ENCODE measurements around the gene VKORC1. TPM values are rescaled to one million over a fixed set of nuclear protein-coding genes. Genes with fewer than 3 reads are reported as not detected.

The VKORC1 gene
- total RNA-seq, 1 donor from 2014 or later, result 123 TPM

DNA sequence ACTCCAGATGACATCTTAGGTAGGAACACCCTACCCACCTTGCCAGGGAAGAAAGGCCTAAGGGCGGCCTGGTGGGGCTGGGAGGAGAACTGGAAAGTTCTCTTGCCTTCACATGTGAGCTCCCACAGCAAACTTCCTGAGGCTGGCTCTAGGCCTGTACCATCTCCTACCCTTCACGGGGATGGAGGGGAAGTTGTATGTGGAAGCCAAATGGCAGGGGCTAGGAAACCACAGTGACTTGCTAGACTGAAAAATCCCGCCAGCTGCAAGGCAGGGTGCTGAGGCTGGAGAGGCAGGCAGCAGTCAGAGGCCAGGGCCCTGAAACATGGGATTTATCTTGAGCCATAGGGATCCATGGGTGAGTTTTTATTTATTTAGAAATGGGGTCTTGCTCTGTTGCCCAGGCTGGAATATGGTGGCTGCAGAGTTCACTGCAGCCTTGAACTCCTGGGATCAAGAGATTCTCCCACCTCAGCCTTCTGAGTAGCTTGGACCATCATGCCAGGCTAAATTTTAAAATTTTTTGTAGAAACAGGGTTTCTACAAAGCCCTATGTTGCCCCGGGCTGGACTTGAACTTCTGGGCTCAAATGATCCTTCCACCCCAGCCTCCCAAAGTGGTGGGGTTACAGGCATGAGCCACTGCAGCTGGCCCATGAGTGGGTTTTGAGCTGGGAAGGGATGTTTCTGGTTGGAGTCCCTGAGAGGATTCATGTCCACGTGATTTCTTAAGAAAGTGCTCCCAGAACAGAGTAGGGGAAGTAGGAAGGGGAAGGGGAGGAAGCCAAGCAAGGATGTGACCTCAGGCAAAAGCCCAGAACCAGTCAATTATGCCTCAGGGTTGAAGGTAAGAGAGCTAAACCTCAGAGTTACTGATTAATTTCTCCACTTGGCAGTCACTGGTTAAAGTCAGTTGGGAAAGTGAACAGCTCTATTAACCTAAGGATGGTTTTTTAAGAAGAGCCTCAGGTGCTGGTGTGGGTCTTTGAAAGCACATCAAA lies 18.8 kb upstream of the VKORC1 start:
- Histone ChIP-seq H3K27me3 (no peaks in the 10 kb centered on the region), H3K4me3 (no peak overlapping the region), H3K27ac (peak overlapping the region; percentile 43), H3K4me1 (peaks cover 31% of the 10 kb centered on the region), H3K9me3 (no peaks in the 10 kb centered on the region), H3K36me3 (peaks cover 0 to 32% of the 10 kb centered on the region in 2 donors)
- no peak for TF ChIP-seq POLR2AphosphoS5 (IDR thresholded peaks at IDR 0.05; ENCODE audit: insufficient read depth in 1 of 2, low read depth in 1 of 2)
- no peak for TF ChIP-seq POLR2A (IDR thresholded peaks at IDR 0.05)
- TF ChIP-seq, protein P1, sequence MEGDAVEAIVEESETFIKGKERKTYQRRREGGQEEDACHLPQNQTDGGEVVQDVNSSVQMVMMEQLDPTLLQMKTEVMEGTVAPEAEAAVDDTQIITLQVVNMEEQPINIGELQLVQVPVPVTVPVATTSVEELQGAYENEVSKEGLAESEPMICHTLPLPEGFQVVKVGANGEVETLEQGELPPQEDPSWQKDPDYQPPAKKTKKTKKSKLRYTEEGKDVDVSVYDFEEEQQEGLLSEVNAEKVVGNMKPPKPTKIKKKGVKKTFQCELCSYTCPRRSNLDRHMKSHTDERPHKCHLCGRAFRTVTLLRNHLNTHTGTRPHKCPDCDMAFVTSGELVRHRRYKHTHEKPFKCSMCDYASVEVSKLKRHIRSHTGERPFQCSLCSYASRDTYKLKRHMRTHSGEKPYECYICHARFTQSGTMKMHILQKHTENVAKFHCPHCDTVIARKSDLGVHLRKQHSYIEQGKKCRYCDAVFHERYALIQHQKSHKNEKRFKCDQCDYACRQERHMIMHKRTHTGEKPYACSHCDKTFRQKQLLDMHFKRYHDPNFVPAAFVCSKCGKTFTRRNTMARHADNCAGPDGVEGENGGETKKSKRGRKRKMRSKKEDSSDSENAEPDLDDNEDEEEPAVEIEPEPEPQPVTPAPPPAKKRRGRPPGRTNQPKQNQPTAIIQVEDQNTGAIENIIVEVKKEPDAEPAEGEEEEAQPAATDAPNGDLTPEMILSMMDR (IDR thresholded peaks at IDR 0.05), result no peak
- DNase-seq (ENCODE audit: extremely low spot score in 2 of 2), result no peak
- intact Hi-C loops (cut with DNase I), result no loop called here

DNA sequence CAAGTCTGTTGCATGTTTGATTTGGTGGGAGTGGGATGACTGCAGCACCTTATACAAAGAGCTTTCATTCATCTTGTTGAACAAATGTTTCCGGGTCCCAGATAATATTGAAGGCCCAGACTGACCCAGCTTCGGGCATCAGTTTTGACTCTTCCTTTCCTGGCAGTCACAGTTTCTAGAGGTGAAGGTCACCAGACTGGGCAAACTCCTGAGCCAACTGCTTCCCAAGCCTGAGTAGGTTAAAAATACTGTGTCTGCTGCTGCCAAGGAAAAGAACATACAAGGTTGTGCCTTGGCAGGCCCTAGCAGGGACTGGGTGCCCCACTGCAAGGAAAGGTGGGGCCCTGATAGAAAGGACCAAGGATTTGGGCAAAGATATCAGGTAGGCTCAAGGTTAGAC lies 18.1 kb upstream of the VKORC1 start:
- H3K27ac ChIP-seq, result peak overlapping the region; percentile 43
- TF ChIP-seq POLR2AphosphoS5 (IDR thresholded peaks at IDR 0.05; ENCODE audit: insufficient read depth in 1 of 2, low read depth in 1 of 2), result no peak
- TF ChIP-seq, protein P1 (IDR thresholded peaks at IDR 0.05), result no peak
- no peak for TF ChIP-seq POLR2A (IDR thresholded peaks at IDR 0.05)
- peaks cover 30% of the 10 kb centered on the region for H3K4me1 ChIP-seq
- DNase-seq (ENCODE audit: extremely low spot score in 2 of 2), result no peak
- no peak overlapping the region for H3K4me3 ChIP-seq
- H3K9me3 ChIP-seq, result no peaks in the 10 kb centered on the region
- intact Hi-C loops (cut with DNase I), result no loop called here
- H3K36me3 ChIP-seq, result peaks cover 0 to 32% of the 10 kb centered on the region in 2 donors
- H3K27me3 ChIP-seq, result no peaks in the 10 kb centered on the region

DNA sequence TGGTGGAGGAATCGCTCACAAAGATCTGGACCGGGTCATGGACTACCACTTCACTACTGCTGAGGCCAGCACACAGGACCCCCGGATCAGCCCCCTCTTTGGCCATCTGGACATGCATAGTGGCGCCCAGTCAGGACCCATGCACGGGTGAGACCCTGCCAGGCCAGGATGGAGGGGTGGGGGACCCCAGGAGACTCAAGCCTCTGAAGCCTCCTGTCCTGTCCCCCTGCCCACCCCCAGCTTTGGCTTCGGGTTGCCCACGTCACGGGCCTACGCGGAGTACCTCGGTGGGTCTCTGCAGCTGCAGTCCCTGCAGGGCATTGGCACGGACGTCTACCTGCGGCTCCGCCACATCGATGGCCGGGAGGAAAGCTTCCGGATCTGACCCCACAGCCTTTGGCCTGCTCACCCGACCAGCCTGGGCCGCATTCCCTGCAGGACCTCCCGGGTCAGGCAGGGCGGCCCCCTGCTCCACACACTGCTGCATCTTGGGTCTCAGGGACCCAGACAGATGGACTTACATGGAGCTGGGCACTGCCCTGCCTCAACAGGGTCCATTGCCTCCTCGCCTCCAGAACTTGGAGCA lies 17.4 kb upstream of the VKORC1 start:
- peaks cover 31% of the 10 kb centered on the region for H3K4me1 ChIP-seq
- no peak overlapping the region for H3K27ac ChIP-seq
- intact Hi-C loops (cut with DNase I), result no loop called here

DNA sequence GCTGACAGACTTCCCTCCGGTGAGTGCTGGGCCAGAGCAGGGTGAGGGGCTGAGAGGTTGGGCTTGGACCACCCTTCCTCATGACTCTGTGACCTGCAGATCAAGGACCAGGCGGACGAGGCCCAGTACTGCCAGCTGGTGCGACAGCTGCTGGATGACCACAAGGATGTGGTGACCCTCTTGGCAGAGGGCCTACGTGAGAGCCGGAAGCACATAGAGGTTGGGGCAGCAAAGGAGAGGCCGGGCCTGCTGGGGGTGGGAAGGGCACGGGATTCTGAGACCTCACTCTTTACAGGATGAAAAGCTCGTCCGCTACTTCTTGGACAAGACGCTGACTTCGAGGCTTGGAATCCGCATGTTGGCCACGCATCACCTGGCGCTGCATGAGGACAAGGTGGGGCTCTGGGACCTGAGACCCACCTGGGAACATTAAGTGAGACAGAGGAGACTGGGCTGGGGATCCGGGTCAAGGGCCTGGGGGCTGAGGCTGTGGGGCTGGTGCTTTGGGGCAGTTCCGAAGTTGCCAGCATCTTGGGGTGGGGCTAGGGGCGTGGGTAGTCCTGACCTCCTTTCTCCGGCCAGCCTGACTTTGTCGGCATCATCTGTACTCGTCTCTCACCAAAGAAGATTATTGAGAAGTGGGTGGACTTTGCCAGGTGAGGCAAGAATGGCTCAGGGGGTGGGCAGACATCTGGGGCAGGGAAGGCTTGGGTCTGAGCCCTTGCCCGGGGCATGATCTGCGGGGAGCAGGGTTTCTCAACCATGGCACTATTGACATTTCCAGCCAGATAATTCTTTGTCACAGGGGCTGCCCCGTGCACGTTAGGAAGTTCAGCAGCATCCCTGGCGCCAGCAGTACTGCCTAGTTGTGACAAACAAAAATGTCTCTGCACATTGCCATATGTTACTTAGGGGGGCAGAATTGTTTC lies 15.8 kb upstream of the VKORC1 start:
- Histone ChIP-seq H3K4me3 (no peak overlapping the region), H3K36me3 (peaks cover 0 to 32% of the 10 kb centered on the region in 2 donors), H3K27me3 (no peaks in the 10 kb centered on the region), H3K4me1 (peaks cover 25% of the 10 kb centered on the region), H3K27ac (no peak overlapping the region), H3K9me3 (no peaks in the 10 kb centered on the region)
- no peak for DNase-seq (ENCODE audit: extremely low spot score in 2 of 2)
- intact Hi-C loops (cut with DNase I), result no loop called here
- TF ChIP-seq POLR2AphosphoS5 (IDR thresholded peaks at IDR 0.05; ENCODE audit: insufficient read depth in 1 of 2, low read depth in 1 of 2) (no peak), POLR2A (IDR thresholded peaks at IDR 0.05) (no peak)
- TF ChIP-seq, protein P1 (IDR thresholded peaks at IDR 0.05), result no peak

More for the DNA sequence above, 17.4 kb upstream of the VKORC1 start:
- TF ChIP-seq POLR2A (IDR thresholded peaks at IDR 0.05), result no peak
- peaks cover 0 to 32% of the 10 kb centered on the region in 2 donors for H3K36me3 ChIP-seq
- DNase-seq (ENCODE audit: extremely low spot score in 2 of 2), result no peak
- no peak overlapping the region for H3K4me3 ChIP-seq
- H3K27me3 ChIP-seq, result no peaks in the 10 kb centered on the region
- no peaks in the 10 kb centered on the region for H3K9me3 ChIP-seq

DNA sequence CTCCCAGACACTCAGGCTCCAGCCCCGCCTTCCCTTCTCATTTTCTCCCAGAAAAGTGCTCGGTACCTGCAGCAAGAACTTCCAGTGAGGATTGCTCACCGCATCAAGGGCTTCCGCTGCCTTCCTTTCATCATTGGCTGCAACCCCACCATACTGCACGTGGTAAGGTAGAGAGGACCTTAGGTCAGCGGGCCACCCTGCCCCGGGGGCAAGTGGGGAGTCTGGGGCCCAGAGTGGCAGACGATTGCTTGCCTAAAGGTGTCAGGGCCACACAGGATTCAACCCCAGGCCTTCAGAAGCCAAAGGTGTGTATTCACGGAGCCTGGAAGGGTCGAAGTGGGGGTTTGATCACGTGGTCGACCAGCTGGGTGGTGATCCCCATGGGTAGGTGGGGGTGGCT lies 15.0 kb upstream of the VKORC1 start:
- intact Hi-C loops (cut with DNase I), result no loop called here
- Histone ChIP-seq H3K27me3 (no peaks in the 10 kb centered on the region), H3K27ac (no peak overlapping the region), H3K36me3 (peaks cover 0 to 32% of the 10 kb centered on the region in 2 donors), H3K4me1 (peaks cover 25% of the 10 kb centered on the region), H3K9me3 (no peaks in the 10 kb centered on the region), H3K4me3 (no peak overlapping the region)
- no peak for DNase-seq (ENCODE audit: extremely low spot score in 2 of 2)
- TF ChIP-seq POLR2A (IDR thresholded peaks at IDR 0.05), result no peak
